GM21529 (cell line): Measurements from ENCODE around the gene LETM1.
A peak's percentile ranks its signal among the peaks of the same experiment; 100 is the strongest.

Experiments used
- ATAC-seq: cut with Tn5 transposase; IDR thresholded peaks from one replicate; pipeline ENCODE4 v1.9.1; 2021; ENCODE audit not compliant: unreplicated experiment

LETM1 gene

DNA sequence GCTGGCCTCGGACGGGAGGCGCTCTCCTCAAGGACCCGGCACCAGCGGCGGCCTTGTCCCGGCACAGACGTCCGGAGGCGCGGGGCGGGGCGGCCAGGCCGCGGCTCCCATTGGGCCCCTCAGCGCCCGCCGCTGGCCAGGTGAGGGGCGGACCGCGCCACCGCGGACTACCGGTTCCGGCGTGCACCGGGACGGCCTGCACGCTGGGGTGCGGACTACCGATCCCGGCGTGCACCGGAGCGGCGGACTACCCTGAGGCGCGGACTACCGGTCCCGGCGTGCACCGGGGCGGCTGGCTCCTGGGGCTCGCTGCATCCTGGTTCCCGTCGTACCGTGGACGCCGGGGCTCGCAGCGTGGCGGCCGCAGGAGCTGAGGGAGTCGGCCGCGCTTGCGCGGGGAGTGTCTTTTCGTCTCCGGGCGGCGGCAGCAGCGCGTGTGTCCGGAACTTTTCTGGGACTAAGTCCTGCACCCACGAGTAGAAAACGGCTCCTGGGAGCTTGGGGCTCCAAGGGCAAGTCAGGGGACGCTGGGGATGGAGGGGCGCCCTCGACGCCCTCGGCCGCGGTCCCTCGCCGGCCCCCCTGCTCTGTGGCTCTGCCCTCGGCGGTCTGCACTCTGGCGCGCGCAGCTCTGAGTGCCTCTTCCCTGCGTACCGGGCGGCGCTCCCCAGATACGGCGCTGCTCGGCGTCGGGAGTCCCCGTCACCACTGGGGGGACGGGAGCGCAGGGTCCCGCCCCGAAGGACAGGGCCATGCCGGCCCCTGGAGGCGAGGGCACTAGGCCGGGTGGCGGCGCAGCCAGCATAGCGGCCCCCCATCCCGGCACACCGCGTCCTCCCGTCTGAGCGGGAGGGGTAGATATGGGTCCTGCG lies at the start of gene LETM1:
Gene LETM1, minus strand, starts transcription at position 86 of the 872 bp plus-strand sequence. CDS start 206 bp downstream, outside the sequence.
- peak; percentile 88 for ATAC-seq

DNA sequence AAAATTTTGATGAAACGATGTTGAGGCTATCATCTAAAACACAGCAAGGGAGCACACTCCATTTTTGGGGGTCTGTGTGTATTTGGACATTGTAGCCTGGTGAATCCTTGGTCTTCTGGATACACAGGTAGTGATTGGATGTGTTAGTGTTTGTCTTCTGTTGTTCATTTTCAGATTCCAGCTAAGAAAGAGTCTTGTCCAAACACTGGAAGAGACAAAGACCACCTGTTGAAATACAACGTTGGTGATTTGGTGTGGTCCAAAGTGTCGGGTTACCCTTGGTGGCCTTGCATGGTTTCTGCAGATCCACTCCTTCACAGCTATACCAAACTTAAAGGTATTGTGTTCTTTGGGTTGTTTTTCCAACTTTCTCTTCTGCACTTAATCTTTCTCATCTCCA lies 48.1 kb upstream of the LETM1 start:
- no peak for ATAC-seq

DNA sequence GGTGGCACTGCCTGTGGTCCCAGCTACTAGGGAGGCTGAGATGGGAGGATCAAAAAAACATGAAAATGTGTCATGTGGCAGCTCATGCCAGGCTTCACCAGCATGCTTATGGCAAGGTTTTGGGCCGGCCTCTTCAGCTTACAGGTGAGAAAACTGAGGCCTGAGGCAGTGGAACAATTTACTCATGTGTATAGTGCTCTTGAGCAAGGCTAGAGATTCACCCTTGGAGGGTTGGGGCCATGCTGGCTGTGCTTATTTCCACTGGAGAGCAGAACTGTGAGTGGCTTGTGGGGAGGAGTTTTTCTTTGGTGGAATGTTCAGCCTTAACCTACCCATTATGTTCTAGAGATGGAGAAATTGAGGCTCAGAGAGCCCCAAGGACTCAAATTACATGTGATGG lies 47.1 kb upstream of the LETM1 start:
- no peak for ATAC-seq

DNA sequence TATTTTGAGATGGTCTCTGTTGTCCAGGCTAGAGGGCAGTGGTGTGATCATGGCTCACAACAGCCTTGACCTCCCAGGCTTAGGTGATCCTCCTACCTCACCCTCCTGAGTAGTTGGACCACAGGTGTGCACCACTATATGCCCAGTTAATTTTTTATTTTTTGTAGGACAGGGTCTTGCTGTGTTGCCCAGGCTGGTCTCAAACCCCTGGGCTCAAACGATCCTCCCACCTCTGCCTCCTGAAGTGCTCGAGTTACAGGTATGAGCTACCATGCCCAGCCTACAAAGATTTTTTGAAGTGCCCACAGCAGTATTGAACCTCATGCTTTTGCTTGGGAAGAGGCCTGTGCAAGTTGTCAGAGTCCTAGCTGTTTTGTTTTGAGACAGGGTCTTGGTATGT lies 46.3 kb upstream of the LETM1 start:
- no peak for ATAC-seq

DNA sequence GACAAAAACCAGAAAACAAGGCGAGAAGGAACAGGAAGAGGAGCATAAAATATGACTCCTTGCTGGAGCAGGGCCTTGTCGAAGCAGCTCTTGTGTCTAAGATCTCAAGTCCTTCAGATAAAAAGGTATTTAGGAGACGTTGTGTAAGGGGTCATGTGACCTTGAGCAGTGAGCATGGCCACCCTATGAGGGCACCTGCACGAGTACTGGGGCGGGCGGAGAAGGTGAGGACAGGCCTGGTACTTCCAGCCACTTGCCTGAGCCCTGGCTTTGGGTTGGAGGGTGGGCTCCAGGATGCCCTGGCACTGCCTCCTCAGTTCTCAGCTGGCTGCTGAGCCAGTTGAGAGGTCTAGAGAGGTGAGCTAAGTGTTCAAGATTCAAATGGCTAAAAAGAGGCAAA lies 45.2 kb upstream of the LETM1 start:
- ATAC-seq = no peak

DNA sequence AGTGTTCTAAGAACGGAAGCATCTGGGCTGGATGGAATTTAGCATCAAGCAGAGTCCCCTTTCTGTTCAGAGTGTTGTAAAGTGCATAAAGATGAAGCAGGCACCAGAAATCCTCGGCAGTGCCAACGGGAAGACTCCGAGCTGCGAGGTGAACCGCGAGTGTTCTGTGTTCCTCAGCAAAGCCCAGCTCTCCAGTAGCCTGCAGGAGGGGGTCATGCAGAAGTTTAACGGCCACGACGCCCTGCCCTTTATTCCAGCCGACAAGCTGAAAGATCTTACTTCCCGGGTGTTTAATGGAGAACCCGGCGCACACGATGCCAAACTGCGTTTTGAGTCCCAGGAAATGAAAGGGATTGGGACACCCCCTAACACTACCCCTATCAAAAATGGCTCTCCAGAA lies 44.7 kb upstream of the LETM1 start:
- ATAC-seq = no peak

DNA sequence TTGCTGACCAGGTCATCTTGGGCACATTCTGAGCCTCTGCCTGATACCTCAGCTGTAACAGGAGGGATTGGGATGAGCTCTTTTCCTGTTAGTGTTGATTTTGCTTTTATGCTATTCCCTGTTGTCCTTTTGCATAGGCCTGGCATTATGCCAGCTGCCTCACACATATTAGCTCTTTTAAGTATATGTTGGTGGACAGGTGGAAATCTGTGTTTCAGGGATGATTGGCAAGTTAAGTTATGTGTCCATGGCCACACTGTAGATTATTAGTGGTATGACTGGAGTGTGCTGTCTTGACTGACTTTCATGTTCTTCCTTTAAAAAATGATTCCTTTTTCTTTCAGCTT lies 44.1 kb upstream of the LETM1 start:
- ATAC-seq = no peak

DNA sequence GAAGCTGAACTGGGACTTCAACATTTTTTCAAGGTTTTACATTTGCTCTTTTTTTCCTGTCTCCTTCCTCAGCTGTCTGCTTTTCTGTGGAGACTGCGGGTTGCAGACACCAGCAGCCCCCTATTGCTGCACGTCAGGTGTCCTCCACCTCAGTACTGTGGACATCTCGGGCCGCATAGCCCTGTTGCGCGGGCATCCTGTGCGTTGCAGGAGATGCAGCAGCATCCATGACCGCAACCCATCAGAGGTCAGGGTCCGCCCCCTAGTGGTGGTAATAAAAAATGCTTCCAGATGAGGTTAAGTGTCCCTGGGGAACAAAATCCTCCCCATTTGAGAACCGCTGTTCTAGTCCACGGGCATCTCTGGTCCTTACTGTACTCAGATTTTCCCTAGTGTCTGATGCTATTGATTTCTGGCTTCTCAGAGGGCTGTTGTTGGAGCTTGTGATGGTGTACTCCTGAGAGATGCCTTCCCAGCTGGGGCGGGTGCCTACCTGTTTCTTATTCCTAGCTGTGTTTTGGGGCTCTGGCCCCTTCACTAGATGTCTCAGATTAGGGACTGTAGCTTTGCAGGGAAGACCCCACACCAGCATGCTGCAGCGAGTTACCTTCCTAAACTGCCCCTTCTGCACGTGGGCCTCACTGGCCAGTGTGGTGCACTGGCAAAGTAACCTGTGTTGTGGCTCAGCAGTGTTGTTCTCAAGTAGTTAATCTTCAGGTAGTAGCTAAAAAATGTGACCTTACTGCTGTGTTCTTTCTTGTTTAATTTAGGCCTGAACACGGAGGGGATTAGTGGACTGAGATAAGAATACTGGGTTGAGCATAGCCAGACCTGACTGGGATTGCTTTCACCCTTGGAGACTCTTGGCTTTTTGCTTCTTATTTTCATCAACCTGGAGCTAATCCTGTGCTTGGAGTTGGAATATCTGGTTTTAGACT lies 43.5 kb upstream of the LETM1 start:
- ATAC-seq = peak; percentile 85

DNA sequence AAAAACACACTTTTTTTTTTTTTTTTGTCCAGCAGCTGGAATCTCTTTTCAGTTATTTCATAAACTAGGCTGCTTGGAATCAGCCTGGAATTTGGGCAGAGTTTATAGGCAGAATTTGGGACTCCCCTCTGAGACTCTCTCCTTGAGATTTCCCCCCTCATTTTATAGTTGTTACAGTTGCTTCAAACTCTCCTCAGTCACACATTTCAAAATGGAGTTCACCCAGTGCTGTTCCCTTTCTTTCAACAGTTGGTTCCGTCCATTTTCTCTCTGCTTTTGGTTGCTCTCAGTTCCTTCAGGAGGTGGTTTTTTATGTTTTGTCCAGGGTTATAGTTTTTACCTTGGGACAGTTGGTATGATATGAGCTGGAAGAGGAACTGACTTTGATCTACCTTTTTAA lies 42.7 kb upstream of the LETM1 start:
- peak; percentile 14 for ATAC-seq

DNA sequence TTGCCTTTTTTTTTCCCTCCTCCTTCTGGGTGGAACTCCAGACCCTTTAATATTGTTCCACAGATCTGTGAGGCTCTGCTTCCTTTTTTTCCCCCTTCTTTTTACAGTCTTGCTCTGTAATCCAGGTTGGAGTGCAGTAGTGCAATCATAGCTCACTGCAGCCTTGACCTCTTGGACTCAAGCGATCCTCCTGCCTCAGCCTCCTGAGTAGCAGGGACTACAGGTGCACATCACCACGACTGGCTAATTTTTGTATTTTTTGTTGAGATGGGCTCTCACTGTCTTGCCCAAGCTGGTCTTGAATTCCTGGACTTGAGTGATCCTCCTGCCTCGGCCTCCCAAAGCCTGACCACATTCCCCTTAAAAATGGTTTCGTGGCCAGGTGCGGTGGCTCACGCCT lies 42.1 kb upstream of the LETM1 start:
- ATAC-seq = no peak

DNA sequence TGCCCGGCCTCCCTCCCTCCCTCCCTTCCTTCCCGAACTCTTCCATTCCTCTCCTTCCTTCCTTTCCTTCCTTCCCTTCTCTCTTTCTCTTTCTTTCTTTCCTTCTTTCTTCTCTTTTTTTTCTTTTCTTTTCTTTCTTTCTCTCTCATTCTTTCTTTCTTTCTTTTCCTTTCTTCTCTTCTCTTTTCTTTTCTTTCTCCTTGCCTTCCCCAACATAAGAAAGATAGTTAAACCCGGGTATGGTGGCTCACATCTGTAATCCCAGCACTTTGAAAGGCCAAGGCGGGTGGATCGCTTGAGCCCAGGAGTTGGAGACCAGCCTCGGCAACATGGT lies 40.7 kb upstream of the LETM1 start:
- ATAC-seq = no peak

DNA sequence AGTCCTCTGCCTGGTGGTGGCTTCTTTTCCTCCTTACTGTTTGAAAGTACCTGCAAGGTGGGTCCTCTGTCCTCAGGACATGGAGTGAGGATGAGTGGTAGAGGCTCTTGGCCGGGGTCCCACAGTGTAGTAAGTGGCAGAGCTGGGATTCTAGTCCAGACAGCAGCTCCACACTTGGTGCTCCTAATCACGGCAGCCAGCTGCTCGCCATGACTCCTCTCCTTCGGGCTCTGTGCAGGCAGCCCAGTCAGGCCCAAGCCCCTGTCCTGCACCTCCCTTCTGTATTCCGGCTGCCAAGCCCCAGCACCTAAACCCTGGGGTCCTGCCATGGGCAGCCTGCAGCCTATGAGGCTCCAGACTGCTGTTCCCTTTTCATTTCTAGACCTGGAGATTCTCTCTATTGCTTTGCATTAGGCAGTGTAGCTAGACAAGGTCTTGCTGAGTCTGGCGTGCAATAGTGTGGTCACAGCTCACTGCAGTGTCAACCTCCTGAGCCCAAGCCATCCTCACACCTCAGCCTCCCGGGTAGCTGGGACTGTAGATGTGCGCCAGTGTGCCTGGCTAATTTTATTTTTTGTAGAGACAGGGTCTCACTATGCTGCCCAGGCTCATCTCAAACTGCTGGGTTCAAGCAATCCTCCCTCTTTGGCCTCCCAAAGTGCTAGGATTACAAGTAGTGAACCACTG lies 40.2 kb upstream of the LETM1 start:
- no peak for ATAC-seq

DNA sequence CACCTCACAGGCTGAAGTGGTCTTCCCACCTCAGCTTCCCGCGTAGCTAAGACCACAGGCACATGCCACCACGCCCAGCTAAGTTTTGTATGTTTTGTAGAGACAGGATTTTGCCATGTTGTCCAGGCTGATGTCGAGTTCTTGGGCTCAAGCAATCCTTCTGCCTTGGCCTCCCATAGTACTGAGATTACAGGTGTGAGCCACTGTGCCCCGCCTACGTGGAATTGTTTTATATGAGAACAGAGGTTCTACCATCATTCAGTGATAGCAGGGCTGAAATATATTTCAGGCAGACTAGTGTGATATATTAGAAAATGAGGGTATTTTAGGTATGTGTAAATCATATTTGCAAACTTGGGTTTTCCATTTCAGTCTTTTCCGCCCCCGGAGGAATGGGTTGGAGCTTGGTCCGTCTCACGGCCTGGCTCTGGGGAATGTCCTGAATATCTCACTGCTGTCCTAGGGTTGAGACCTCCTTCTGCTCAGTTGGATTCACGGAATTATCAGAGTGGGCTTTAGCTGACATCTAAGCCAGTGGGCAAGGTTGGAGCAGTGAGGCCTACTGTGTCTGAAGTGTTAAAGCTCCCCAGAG lies 35.1 kb upstream of the LETM1 start:
- ATAC-seq = no peak

DNA sequence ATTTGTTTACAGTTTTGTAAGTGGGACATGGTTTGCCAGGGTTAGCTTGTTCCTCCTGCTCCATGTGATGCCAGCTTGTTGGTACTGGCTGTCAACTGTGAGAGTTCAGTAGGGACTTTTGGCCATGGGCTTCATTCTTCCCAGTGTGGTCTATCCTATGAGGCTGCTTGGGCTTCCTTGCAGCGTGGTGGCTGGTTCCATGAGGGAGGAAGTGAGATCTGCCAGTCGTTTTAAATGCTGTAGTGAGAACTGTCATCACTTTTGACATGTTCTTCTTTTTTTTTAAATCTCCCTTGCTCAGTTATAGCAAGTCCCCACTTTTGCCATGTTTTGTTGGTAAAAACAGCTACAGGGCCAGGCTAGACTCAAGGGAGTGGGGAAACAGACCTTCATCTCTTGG lies 31.1 kb upstream of the LETM1 start:
- no peak for ATAC-seq

DNA sequence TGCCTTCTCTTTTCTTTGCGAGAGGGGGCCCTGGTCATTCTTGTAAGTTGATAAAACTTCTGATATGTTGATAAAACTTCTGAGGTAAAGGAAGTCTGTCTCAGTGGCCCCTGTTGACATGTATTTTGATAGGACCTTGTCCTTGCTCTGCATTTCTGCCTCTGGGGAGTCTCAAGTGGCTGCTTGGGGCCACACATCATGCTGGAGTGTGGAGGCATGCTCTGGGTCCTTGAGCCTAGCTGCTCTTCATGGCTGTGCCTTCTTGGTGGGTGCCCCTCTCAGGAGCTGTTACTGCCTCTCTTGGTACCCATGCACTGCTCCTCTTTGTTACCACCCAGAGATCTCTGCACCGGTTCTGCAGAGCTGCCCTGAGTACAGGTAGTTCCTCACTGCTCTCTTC lies 29.5 kb upstream of the LETM1 start:
- ATAC-seq = no peak

DNA sequence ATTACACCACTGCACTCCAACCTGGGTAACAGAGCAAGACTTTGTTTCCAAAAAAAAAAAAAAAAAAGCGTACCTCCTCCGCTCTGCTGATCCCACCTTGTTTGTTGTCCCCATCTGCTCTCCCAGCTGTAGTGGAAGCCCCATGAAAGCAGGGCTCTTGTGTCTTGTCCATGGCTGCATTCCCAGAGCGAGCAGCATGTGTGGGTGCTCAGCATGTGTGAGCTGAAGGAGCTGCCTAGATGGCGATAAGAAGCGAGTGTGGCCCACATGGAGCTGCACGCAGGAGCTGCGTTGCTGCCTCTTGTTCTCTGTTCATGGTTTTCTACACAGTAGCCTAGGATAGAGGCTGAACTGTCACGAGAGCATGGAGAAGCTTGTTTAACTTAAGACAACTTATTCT lies 27.6 kb upstream of the LETM1 start:
- no peak for ATAC-seq

DNA sequence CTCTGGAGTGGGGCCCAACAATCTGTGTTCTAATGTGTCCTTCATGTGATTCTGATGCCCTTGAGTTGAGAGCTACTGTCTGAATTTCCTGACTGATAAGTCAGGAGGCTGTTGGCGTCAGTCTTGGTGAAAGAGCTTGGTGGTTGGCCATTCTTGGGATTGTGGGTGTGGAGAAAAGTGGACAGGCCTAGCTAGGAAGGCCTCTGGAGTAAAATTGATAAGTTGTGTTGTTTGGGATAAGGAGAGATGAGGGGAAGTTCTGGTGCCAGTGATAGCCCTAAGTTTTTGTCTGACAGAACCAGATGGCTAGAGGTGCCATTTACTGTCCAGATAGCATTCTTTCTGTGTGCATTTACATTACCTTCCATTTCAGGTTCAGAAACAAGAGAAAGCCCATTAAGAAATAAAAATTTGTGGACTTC lies 26.9 kb upstream of the LETM1 start:
- no peak for ATAC-seq

DNA sequence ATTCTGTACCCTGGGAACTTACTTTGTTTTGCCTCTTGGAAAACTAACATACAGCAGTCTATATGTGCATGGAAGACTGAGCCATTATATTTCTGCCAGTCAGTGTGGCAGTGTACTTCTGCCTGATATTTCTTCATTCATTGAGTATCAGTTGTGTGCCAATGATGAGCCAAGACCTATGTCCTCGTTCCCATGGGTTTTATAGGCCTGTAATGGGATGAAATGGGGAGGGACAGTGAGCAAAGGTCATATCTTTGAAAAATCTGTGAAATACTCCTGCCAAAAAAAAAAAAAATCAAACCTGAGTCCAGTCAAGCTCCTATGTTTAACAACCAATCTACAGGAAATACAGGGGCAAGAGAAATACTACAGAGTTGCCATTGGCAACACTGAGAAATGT lies 24.4 kb upstream of the LETM1 start:
- no peak for ATAC-seq

DNA sequence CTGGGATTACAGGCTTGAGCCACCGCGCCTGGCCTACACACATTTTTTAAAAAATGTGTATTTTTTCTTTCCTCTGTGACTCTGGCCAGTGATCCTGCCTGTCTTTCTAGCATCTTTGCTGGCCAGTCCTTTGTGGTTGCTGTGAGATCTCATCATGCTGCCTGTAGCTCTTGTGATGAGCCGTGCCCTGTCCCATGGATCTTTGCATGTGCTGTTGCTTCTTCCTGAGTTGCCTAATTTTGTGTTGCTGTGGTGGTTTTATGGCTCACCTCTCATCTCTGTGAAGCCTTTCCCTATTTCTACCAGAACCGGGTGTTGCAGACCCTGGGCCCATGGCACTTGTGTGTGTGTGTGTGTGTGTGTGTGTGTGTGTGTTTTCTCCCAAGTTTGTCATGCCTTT lies 23.5 kb upstream of the LETM1 start:
- no peak for ATAC-seq

DNA sequence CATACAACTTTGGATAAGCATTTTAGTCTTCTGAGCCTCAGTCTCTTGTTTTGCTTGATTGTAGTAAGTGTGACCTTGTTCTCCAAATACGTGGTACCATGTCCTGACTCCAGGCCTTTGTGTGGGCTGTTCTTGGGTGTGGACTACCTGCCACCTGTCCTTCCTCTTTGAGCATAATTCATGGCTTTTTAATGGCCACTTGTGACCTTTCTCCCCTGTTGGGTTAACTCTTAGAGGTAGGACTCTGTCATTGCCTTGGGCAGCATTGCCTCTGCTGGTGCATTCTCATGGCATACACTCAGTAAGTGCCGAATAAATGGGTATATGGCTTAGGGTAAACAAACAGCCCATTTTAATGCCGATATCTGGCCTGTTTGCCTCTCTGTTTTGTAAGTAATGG lies 18.2 kb upstream of the LETM1 start:
- ATAC-seq = no peak

DNA sequence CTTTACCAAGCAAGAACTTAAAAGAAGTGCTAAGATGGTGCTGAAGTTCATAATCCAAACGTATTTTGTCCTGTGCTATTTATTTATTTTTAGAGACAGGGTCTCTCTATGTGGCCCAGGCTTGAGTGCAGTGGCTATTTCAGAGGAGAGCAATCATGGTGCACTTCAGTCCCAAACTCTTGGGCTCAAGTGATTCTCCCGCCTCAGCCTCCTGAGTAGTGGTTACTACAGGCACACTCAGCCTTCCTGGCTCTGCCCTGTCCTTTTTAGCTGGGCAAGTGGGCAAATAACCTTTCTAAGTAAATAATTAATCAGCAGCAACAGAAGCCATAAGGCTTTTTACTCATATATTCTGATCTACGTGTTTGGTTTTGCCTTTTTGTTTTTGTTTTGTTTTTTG lies 17.8 kb upstream of the LETM1 start:
- no peak for ATAC-seq
